HUES64 (cell line): ENCODE data around the gene TPK1.

Experiments used
- H3K27ac ChIP-seq: 2 replicates; pipeline ENCODE4 v1.7.0; 2013; ENCODE audit warnings: low read depth, low read length, inconsistent platforms
- H3K27me3 ChIP-seq: 2 replicates; pipeline ENCODE4 v1.6.1; 2013; ENCODE audit warnings: mild to moderate bottlenecking, low read length; ENCODE audit not compliant: insufficient read depth
- H3K36me3 ChIP-seq: 2 replicates; pipeline ENCODE4 v1.6.1; 2013; ENCODE audit warnings: mild to moderate bottlenecking, low read length; ENCODE audit not compliant: insufficient read depth
- H3K4me1 ChIP-seq: 2 replicates; pipeline ENCODE4 v1.6.1; 2013; ENCODE audit warnings: mild to moderate bottlenecking, low read length, moderate library complexity; ENCODE audit not compliant: insufficient read depth
- H3K4me3 ChIP-seq: 2 replicates; pipeline ENCODE4 v1.5.1; 2013; ENCODE audit warnings: mild to moderate bottlenecking, low read length, moderate library complexity
- H3K9ac ChIP-seq: 2 replicates; pipeline ENCODE4 v1.6.1; 2013; ENCODE audit warnings: mild to moderate bottlenecking, low read depth, low read length
- H3K9me3 ChIP-seq: 2 replicates; pipeline ENCODE4 v1.6.1; 2013; ENCODE audit warnings: low read depth, low read length; ENCODE audit not compliant: insufficient read depth
- WGBS: fragments of 150-250, 120-280 bp; methylation state at CpG from one replicate; pipeline ENCODE4 v1.1.7; 2013; ENCODE audit warnings: missing lambda C conversion rate; 5-methylcytosine and 5-hydroxymethylcytosine counted together

TPK1 gene

DNA sequence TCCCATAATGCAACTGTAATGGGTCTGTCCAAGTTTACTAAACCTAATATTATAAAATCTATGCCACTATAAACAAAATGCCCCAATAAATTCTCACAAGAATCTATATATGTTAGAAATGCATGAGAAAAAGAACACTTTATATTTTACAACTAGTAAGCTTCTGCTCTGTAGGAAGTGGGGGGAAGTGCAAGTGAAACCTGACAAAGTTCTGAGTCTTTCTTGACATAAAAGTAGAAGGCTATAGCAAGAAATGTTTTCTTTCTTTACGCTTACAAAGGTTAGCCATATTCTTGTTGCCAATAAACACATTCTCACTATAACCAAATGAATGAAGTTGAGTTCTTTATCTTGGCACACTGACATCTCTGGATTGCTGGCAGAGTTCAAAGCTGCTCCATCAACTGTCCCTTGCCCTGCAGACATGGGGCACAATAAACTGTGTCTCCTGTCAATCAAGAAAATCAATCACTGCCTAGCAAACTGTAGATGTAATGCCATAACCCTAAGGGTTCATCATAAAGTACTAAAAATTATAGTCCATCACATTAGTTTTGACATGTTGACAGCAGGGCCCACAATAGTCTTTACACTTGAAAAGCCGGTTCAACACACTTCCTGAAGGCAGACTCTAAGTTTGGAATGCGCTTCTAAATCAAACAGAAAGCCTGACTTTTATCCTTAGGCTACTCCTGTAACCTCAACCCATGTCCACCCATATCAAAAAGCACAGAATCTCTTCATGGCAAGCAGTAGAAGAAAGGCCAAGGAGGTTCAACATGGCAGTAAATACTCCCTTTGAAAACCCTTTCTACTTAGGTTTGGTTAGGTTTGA lies 58.6 kb downstream of the TPK1 start:
- Histone ChIP-seq H3K9me3 (no peaks in the 10 kb centered on the region), H3K4me3 (no peak overlapping the region), H3K4me1 (0 out of 2 replicates have a peak, but pooled peaks cover 2% of the 10 kb centered on the region), H3K36me3 (no peaks in the 10 kb centered on the region), H3K27me3 (no peaks in the 10 kb centered on the region), H3K27ac (no peak overlapping the region), H3K9ac (no peak overlapping the region)
- 94% methylated on average over 3 of the region's 3 CpGs for WGBS

- H3K9me3 ChIP-seq: no peaks in the 10 kb centered on the region
- H3K4me1 ChIP-seq: 0 out of 2 replicates have a peak, but pooled peaks cover 2% of the 10 kb centered on the region
- no peaks in the 10 kb centered on the region for H3K36me3 ChIP-seq
- WGBS: 97% methylated on average over 4 of the region's 4 CpGs
- no peak overlapping the region for H3K4me3 ChIP-seq
- no peak overlapping the region for H3K27ac ChIP-seq
- no peaks in the 10 kb centered on the region for H3K27me3 ChIP-seq
- no peak overlapping the region for H3K9ac ChIP-seq
Measured at GRCh38 chr7:144776447-144776846, 59.4 kb downstream of the TPK1 start.

DNA sequence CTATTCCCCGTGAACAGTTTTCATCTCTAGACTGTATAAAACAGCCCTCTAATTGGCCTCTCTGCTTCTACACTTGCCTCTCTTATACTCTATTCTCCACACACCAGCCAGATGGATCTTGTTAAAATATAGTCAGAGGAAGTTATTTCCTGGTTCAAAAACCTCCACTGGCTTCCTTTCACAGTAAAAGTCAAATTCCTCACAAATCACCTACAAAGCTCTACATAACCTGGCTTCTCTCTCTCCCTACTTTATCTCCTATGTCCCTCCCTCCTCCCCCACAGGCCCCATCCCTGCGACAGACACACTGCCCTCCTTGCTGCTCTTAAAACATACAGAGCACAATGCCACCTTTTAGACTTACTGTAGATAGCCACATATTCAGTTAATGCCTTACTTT lies 60.1 kb downstream of the TPK1 start:
- no peaks in the 10 kb centered on the region for H3K27me3 ChIP-seq
- no peaks in the 10 kb centered on the region for H3K36me3 ChIP-seq
- H3K4me3 ChIP-seq: no peak overlapping the region
- 85% methylated on average over 2 of the region's 2 CpGs for WGBS
- H3K9me3 ChIP-seq: no peaks in the 10 kb centered on the region
- no peak overlapping the region for H3K27ac ChIP-seq
- no peak overlapping the region for H3K9ac ChIP-seq
- H3K4me1 ChIP-seq: peaks cover 7% of the 10 kb centered on the region; the same call in 1 of the 2 replicates

GRCh38 chr7:144771927-144772326 lies 63.9 kb downstream of the TPK1 start:
- no peaks in the 10 kb centered on the region for H3K9me3 ChIP-seq
- WGBS: 98% methylated on average over 2 of the region's 2 CpGs
- no peaks in the 10 kb centered on the region for H3K27me3 ChIP-seq
- no peaks in the 10 kb centered on the region for H3K36me3 ChIP-seq
- no peak overlapping the region for H3K27ac ChIP-seq
- peaks cover 10% of the 10 kb centered on the region; the same call in 1 of the 2 replicates for H3K4me1 ChIP-seq
- no peak overlapping the region for H3K9ac ChIP-seq
- no peak overlapping the region for H3K4me3 ChIP-seq

DNA sequence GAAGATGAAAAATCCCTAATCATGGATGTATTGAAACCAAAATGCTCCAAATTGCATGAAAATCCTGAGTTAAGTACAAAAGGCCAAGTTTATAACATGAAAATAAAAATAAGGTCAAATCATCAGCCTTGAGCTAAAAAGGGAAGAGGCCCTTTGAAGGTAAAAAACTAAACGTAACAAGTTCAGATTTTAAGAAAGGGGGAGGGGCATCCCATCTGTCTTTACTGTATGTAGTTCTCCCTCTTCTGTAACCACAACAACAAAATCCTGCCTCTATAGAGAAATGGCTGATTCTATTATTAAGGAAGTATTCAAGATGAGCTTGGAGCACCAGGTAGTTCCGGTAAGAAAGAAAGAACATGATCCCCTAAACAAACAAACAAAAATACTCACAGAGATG lies 64.7 kb downstream of the TPK1 start:
- no peak overlapping the region for H3K4me3 ChIP-seq
- peaks cover 10% of the 10 kb centered on the region; the same call in 1 of the 2 replicates for H3K4me1 ChIP-seq
- H3K27me3 ChIP-seq: no peaks in the 10 kb centered on the region
- no peak overlapping the region for H3K27ac ChIP-seq
- 67% methylated on average over 1 of the region's 2 CpGs for WGBS
- H3K36me3 ChIP-seq: no peaks in the 10 kb centered on the region
- no peaks in the 10 kb centered on the region for H3K9me3 ChIP-seq
- H3K9ac ChIP-seq: no peak overlapping the region

DNA sequence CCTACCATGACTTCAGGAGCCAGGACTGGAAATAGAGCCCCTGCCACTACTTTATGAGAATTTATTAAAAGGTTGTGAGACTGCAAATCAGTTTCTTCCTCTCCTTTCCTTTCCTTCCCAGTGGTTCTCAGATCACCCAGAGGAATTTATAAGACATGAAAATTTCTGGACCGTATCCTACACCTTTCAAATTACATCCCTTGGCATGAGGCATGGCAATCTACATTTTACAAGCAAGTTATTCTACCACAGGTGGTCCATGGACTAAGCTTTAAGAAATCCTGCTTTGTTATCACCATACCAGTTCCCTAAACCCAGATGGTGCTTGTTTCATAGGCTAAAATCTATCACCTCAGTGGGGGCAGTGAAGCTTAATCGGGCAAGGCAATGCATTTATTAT lies 66.5 kb downstream of the TPK1 start:
- 98% methylated on average over 2 of the region's 2 CpGs for WGBS
- H3K9ac ChIP-seq: no peak overlapping the region
- H3K4me1 ChIP-seq: peaks cover 10% of the 10 kb centered on the region; the same call in 1 of the 2 replicates
- H3K27me3 ChIP-seq: no peaks in the 10 kb centered on the region
- no peaks in the 10 kb centered on the region for H3K9me3 ChIP-seq
- H3K36me3 ChIP-seq: no peaks in the 10 kb centered on the region
- no peak overlapping the region for H3K27ac ChIP-seq
- no peak overlapping the region for H3K4me3 ChIP-seq

DNA sequence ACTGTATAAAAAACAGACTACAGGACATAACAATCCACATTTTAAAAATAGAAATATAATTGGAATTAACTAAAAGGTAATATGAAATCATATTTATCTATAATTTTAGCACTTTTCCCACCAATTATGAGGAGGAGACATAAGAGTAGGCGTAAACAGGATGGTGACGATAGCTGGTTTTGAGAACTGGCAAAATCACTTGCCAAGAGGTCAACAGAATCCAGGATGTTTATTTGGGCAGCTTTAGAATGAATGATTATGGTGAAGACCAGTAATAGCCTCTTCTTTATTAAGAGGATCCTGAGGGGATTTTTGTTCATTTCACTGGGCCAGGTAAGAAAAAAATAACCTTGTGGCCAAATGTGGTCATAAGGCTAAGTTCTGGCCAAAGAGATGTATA lies 67.2 kb downstream of the TPK1 start:
- 98% methylated on average over 2 of the region's 2 CpGs for WGBS
- H3K9ac ChIP-seq: no peak overlapping the region

DNA sequence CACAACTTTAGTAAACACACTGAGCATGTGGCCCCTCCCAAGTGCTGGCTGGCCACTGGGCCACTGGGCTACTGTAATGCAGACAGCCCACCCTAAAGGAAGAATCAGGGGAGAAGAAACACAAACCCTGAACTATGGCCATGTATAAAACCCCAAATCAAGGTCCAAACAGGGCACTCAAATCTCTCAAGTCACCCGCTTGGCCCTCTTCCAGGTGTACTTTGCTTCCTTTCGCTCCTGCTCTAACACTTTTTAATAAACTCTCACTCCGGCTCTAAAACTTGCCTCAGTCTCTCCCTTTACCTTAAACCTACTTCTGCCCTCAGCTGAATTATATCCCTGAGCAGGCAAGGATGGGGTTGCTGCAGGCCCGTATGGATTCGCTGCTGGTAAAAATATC lies 72.6 kb downstream of the TPK1 start:
- Histone ChIP-seq H3K9me3 (no peaks in the 10 kb centered on the region), H3K4me3 (no peak overlapping the region), H3K27me3 (no peaks in the 10 kb centered on the region), H3K9ac (no peak overlapping the region), H3K4me1 (no peaks in the 10 kb centered on the region), H3K36me3 (no peaks in the 10 kb centered on the region), H3K27ac (no peak overlapping the region)
- WGBS: 96% methylated on average over 5 of the region's 5 CpGs

More for the DNA sequence above, 67.2 kb downstream of the TPK1 start:
- H3K9me3 ChIP-seq: no peaks in the 10 kb centered on the region
- no peaks in the 10 kb centered on the region for H3K36me3 ChIP-seq
- no peak overlapping the region for H3K4me3 ChIP-seq
- H3K27ac ChIP-seq: no peak overlapping the region
- H3K4me1 ChIP-seq: peaks cover 10% of the 10 kb centered on the region; the same call in 1 of the 2 replicates
- no peaks in the 10 kb centered on the region for H3K27me3 ChIP-seq

DNA sequence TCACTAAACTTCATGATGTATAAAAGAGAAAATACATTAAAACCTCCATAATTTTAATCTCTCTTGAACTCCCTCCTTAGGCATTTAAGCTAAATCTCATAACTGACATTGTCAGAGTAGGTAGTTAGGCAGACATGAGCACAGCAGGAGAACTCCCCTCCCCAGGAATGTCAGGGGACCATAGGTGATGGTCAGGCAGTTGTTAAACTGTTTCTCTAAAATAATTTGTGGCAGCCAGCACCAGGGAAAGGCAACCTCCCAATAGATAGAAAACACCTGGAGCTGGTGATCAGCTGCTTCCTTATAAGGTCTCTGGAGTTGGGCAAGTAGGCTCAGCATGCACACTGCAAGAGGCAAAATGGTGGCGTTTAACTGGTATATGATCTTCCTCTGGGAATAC lies 73.0 kb downstream of the TPK1 start:
- WGBS: 100% methylated on average over 1 of the region's 1 CpG
- H3K27me3 ChIP-seq: no peaks in the 10 kb centered on the region

DNA sequence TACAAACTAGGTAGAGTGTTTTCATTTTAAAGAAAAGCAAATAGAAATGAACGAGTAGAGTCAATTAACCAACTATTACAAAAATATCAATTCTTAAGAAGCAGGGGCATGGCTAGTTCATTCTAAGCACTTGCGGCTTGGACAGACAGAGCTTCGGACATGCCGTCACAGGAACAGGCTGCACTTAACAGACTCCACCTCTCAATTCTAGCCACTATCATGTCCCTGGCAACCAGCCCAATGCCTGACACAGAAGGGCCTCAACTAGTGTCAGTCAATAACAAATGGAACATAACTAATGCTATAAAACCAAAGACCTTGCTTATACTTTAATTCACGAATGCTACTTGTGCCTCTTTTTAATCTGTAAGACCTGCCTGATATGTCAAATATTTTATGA lies 74.4 kb downstream of the TPK1 start:
- Histone ChIP-seq H3K4me3 (no peak overlapping the region), H3K27me3 (no peaks in the 10 kb centered on the region), H3K9me3 (no peaks in the 10 kb centered on the region), H3K36me3 (no peaks in the 10 kb centered on the region), H3K9ac (no peak overlapping the region), H3K27ac (no peak overlapping the region), H3K4me1 (no peaks in the 10 kb centered on the region)
- 97% methylated on average over 5 of the region's 5 CpGs for WGBS

More for the DNA sequence above, 73.0 kb downstream of the TPK1 start:
- no peak overlapping the region for H3K27ac ChIP-seq
- no peaks in the 10 kb centered on the region for H3K4me1 ChIP-seq
- no peaks in the 10 kb centered on the region for H3K36me3 ChIP-seq
- H3K9ac ChIP-seq: no peak overlapping the region
- no peak overlapping the region for H3K4me3 ChIP-seq
- H3K9me3 ChIP-seq: no peaks in the 10 kb centered on the region

DNA sequence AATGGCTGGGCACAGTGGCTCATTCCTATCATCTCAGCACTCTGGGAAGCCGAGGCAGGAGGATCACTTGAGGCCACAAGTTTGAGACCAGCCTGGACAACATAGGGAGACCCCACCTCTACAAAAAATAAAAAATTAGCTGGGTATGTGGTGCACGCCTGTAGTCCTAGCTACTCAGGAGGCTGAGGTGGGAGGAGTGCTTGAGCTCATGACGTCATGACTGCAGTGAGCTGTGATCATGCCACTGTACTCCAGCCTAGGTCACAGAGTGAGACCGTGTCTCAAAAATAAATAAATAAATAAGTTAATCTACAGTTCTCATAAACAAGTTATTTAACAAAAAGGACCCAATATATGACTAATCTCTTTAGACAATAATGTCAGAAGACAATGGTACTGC lies 76.2 kb downstream of the TPK1 start:
- H3K9me3 ChIP-seq: no peaks in the 10 kb centered on the region
- H3K4me3 ChIP-seq: no peak overlapping the region
- no peaks in the 10 kb centered on the region for H3K4me1 ChIP-seq
- H3K27me3 ChIP-seq: no peaks in the 10 kb centered on the region
- WGBS: 98% methylated on average over 3 of the region's 4 CpGs
- H3K36me3 ChIP-seq: no peaks in the 10 kb centered on the region
- H3K27ac ChIP-seq: no peak overlapping the region
- H3K9ac ChIP-seq: no peak overlapping the region
